NCI-H2171 (cell line): ENCODE measurements around the gene OPA1.

Experiments
- DNase-seq: peaks from one replicate; lab custom pipeline; 2025; lab: John Stamatoyannopoulos, UW

Gene OPA1

DNA sequence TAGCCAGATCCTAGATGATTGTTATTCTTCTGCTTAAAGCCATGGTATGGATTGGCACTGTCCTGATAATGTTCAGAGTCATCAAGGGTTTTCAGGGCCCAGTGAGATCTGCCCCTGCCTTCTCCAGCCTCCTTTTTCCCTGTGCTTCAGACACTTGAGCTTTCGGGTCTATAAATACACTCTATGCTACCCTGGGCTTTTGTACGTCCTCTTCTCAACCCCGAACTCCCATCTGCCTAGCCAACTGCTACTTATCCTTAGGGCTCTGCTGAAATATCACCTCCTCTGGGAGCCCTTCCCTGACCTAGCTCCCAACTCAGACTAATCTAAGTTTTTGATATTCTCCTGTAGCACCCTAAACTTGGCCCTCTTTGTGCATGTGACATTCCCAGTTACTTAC lies 115.3 kb downstream of the OPA1 start:
- DNase-seq: no peak

DNA sequence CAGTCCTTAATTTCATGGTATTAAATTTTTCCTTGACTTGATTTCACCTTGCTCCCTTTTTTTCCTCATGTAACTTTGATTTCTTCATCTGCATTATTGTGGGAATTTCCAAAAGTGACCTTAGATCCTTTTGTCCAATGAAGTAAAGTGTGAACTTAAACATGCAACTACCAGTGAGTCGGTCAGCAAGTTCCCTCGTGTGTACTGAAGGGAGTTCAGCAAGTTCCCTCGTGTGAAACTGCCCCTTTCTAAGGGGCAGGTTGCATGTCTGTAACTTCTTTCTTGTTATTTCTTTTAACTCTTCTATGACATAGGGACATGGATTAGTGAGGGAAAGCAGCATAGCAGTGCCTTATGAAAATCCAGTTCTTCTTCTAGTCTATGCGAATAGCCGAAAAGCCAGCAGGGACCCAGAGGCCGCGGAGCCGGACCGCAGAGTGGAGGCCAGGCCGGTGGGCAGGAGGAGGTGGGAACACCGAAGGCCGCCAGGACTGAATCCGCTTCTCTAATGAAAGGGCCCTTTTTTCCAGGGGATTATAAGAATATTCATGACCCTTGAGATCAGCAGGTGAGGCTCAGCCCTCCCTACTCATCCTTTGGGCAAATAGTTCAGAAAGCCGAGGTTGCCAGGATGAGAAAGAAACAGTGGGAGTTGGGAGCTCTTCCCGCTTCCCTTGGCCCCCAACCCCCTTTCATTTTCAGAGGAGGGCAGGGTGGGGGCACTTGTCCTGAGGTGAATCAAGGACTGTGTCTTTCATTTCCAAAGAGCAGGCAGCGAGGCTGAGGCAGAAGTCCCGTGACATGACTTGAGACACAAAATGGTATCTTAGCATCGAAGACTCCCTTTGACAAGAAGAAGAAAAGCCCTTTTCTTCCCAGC lies 117.5 kb downstream of the OPA1 start:
- DNase-seq: no peak

DNA sequence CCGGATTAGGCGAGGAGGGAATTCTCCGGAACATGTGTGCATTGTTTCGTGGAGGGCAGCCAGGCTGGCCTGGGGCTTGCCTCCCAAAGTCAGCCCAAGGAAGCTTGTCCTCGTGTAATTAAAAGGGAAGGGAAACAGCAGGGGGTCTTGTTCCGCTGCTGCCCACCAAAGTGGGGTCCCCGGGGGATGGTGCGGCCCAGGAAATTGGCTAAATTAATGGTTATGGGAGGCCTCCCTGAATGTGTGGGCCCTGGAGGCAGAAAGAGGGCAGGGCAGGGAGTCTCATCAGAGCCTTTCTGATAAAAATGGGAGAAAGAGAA lies 118.1 kb downstream of the OPA1 start:
- DNase-seq: no peak

DNA sequence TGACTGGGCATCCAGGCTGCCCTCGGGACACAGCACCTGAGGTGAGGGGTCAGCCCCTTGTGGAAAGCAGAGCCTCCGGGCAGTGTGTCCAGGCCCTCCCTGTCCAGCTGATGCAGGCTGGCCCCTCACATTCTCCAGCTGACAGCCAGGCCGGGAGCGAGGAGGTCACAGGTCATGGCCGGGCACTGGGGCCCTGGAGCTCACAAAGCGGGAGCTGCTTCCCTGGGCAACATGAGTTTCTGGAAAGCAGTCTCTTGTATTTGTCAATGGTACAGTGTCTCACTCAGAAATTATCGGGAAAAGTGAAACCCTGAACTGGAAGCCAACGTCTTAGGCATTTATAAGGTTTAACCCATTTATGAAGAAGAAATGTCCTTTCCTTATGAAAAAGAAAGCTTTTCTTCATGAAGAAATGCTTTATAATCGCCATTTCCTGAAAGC lies 118.5 kb downstream of the OPA1 start:
- no peak for DNase-seq

DNA sequence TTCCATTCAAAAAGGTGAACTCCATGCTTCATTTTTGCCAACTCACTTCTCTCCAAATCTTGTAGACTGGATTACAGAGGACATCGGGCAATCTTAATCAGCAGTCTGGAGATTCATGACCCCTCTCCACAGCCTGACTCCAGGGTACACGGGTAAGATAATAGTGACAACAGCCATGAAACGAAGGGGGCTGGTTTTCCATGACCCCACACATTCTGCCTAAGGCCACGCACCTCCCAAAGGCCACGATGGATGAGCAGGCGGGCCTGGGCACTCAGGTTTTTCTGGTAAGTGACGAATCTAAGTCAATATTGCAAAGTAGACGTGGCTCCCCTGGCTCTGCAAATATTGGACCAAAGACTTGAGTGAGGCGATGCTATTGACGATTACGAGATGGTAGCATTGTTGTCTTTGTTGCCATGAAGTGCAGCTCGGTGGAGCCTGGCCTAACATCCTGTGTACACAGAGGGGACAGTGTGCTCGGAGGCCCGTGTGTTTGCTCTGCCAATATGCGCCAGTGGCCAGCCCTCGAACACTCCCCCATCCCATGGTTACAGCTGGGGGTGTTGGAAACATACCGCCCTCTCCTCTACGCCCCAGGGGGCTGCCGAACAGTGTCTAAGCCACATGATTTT lies 119.1 kb downstream of the OPA1 start:
- no peak for DNase-seq

DNA sequence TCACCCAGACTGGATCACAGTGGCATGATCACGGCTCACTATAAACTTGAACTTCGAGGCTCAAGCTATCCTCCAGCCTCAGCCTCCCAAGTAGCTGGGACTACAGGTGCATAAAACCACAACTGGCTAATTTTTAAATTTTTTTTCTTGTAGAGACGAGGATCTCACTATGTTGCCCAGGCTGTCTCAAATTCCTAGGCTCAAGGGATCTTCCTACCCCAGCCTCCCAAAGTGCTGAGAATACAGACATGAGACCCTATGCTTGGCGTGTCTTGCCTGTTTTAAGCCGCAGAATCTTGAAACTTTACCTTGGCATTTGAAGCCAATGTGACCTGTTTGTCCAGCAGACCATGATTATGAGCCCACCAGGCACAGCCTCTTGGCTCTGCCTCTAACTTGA lies 119.9 kb downstream of the OPA1 start:
- DNase-seq: no peak

DNA sequence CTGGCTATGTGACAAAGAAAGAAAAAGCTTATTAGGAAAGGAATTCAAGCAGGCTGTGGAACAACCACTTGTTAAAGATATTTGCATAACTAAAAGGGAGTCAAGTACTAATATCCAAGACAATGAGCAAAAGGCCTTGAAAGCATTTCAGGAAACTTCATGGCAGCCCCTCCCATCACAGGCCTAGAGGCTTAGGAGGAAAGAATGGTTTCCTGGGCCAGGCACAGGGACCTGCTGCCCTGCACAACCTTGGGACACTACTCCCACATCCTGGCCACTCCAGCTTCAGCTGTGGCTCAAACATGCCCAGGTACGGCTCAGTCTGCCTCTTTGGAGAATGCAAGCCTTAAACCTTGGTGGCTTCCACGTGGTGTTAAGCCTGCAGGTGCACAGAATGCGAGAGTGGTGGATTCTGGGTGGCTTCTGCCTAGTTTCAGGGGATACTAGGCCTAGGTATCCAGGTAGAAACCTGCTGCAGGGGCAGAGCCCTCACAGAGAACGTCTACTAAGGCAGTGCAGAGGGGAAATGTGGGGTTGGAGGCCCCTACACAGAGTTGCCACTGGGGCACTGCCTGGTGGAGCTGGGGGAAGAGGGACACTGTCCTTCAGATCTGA lies 121.6 kb downstream of the OPA1 start:
- no peak for DNase-seq

DNA sequence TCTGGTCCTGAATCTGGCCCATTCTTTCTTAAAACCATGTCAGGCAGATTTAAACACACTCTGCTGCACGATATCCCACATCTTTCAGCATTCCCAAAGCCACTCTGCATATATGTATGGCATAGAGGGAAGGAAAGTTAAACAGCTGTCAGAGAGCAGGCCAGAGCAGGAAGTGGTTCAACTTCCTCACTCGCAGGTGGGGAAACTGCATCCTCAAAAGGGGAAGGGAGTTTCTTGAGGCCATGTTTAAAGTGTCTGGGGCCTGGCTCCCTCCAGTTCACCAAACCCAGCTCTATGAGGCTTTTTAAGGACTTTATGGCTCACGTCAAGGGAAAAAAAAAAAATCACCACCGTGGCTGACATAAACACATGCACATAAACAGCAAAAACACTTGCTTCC lies 123.1 kb downstream of the OPA1 start:
- no peak for DNase-seq

DNA sequence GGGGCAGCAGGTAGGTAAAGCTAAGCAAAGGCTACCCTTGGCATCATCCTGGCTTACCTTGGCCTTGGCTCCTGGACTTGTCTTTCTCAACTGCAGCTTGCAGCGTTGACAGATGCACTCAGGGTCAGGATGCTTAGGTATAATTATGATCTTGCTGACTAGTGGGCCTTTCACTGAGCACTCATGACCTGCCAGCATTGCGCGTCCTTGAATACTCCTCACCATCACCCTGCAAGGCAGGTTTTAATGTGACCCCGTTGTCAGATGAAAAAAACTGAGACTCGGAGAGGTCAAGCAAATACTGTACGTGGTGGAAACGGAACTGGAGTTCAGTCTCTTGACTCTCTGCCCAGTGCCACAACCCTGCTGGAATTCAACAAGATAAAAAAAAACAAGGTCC lies 126.7 kb downstream of the OPA1 start:
- DNase-seq: no peak

DNA sequence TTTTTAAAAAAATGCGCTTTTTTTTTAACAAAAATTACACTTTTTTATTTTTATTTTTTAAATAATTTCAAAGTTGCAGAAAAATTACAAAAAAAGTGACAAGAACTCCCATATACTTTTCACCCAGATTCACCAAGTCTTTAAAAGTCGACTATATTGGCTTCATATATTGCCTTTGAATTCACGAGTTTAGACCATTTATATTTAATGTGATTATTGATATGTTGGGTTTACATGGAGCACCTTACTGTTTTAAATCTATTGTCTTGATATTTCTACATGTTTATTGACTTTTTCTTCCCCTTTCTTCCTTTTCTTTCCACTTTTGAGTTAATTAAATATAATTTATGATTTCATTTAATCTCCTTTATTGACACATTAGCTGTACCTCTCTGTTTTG lies 127.2 kb downstream of the OPA1 start:
- no peak for DNase-seq

DNA sequence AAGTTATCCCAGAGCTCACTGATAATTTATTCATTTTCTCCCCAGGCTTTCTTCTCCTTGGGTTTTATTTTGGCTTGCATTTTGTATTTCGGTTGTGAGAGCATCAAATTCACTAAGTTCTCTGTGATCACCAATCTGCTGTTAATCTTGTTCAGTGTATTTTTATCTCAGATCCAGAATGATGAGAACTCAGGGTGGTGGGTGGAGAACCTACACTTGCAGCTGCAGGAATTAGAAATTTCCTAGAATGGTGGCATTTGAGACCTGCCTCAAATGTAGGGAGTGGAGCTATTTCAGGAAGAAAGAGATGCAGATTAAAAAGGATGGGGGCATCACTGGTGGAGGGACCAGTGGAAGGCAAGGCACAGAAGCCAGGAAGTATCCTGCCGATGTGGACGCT lies 129.6 kb downstream of the OPA1 start:
- no peak for DNase-seq

DNA sequence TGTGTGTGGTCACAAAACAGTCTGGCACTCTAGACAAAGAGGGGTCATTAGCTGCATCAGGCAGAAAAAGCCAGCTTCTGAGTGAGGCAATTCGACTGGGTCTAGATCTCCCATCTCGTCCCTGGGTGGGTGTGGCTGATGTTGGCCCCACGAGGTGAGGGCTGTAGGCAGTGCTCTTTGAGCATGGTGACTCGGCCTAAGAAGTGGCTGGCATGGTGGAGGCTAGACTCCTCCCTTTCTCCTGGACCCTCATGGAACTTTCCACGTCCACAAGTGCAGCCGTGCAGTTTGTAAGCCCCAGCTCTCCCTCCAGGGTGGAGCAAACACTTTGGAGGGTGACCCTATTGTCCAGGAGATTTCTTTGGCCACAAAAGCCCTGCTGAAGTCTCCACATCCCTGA lies 134.1 kb downstream of the OPA1 start:
- no peak for DNase-seq

DNA sequence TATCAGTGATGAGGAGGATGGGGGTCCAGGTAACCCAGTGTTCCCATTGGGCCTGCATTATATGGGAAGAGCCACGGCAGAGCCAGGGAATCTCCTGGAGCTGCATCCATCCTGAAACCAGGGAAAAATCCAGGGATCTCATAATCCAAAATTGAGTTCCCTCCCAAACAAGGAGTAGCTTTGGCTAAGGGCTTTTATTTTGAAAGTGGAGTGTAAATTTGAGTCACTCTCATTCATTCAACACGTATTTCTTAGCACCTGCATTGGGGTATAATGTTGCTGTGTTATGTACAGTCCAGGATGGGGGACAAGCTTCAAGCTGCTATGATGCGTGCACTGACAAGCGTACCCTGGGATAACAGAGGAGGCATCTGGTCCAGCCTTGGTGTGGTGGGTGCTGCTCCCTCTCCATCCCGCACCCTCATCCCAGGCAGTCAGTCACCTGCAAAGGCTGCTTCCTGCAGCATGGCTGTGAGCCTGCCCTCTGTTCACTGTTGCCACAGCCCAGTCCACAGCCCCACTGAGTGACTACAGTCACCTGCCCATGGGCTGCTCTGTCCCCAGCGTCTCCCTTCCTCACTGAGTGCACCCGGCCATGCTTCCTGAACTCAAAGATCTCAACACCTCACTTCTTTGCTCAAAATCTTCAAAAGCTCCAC lies 135.6 kb downstream of the OPA1 start:
- DNase-seq: no peak

DNA sequence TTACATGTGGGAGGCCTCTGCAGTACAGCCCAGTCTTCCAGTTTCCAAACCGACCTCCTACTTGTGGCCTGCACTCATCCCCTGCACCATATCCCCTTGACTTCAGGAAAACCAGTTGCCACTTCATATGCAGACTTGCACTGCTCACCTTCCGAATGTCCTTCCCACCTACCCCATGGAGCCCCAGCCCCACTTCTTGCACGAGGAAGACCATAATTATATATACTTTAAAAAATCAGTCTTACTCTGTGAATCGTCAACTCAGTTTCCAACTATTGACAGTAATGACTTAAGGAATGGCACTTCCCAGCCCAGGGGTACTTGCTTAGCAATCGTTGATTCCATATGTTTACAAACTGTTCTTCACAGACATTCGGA lies 136.1 kb downstream of the OPA1 start:
- DNase-seq: no peak

DNA sequence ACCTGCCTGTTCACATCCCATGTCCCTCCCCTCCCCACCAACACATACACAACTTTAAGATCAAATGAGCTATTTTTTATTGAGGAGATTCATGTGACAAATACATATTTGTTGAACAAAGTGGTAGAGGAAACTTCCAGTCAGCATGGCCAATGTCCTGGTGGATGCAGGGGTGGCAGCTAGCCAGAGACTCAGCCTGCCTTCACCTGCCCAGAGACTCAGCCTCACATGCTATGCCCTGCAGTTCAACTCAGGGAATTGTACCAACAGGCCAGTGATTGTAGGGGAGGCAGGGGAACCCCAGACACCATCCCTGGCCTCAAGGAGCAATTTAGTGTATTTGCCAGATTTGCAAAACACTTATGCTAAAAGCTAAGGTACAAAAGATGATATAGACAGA lies 136.6 kb downstream of the OPA1 start:
- no peak for DNase-seq

DNA sequence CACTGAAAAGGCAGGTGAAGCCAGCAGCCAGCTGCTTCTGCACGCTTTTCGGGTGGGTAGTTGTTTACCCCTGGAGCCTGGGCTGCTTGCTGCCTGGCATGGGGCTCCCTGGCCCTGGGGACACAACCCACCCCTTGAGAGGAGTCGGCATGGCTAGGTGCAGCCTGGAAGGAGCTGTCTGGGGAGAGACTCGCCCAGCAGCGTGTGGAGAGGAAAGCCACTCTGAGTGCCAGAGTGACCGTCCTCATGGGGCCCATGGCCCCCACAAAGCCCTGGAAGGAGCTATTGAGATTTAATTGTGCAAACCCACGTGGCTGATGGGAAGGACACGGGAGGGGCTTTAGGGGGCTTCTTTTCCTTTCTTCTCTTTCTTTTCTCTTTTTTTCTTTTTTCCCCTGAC lies 137.5 kb downstream of the OPA1 start:
- DNase-seq: no peak

DNA sequence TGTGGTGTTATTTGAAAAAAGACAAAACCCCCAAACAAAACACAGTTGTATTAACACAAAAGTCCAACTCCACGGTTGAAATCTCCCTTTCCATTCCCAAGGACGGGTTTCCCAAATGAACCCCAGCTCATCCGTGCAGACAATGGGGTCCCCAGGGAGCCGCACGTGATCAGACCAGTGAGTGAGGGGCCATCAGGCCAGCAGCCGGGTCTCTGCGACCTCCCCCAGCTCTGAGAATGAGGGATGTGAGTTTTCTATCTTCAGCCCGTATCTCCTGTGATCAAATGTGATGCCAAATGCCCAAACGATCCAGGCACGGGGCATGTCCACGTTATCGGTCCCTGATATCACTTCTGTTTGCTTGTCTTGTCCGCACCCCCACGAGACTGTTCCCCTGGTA lies 138.0 kb downstream of the OPA1 start:
- DNase-seq: no peak

DNA sequence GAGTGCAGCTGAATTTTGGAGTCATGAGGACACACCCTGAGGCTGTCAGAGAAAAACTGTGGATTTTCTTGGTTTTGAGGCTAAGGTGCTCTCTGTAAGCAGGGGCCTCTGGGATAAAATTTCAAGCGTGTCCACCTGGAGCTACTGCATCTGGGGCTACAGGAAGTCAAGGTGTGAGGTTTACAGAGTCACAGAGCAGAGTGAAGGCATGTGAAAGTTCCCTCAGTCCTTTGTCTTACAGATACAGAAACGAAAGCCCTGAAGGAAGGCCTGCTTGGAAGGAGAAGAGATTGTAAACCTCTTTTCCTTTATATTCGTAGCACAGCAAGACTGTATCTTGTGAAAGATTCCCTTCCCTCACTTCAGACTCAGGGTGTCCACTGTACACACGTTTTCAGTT lies 138.6 kb downstream of the OPA1 start:
- no peak for DNase-seq

DNA sequence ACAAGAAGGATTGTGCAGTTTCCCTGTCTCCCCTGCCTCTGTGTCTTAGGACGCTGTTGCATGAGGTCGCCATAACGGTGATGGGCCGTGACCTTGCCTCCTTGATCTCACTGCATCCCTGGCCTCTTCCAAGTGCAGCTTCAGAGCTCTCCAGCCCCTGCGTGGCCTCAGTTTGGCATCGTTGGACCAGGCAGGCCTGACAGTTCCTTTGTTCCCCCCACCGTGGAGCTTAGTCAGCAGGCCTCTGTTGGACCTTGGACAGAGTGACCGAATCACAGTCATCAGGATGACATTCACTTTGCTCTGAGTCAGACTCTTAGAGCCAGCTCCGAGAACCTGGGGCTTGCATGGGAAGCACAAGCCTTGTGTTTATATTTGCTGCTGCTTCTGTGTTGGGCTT lies 139.4 kb downstream of the OPA1 start:
- no peak for DNase-seq

DNA sequence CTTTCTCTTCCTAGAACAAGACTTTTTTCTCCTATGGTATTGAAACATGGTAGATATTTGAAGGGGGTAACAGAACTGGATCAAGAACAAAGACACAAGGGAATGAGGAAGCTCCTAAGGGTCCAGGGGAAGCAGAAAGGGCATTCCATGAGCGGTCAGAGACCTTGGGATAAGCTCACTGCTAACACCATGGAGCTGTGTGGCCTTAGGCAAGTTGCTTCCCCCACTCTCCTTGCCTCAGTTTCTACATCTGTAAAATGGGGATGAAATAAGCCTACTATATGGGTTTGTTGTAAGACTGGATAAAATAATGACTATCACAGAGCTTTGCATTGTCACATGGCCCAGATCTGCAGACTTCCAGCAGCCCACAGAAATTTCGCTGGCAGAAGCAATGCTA lies 139.8 kb downstream of the OPA1 start:
- DNase-seq: no peak

DNA sequence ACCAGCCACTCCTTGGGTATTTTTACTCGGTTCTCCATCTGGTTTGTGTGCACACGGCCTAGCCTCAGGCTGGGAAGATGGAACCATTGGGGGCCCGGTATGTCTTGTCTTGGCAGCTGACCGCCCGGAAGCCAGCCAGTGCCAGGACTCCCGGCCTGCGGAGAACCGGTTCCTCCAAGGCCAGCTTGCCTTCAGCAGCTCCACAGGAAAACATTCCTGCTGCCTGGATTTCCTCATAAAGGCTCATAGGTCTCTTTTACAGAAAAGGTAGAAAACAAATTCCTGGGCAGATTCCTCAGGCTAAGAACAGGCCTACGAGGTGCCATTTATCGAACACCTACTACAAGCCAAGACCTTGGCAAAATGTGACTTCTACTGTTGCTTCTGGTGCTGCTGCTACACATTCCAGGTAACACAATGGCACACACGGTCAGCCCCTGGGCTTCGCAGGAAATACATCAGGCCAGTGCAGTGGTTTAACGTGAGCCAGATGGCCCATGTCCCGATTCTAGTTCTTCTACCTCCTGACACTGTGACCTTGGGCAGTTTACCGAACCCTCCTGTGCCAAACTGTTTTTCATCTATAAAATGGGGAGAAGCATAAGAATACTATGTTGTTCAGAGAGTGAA lies 141.8 kb downstream of the OPA1 start:
- no peak for DNase-seq

DNA sequence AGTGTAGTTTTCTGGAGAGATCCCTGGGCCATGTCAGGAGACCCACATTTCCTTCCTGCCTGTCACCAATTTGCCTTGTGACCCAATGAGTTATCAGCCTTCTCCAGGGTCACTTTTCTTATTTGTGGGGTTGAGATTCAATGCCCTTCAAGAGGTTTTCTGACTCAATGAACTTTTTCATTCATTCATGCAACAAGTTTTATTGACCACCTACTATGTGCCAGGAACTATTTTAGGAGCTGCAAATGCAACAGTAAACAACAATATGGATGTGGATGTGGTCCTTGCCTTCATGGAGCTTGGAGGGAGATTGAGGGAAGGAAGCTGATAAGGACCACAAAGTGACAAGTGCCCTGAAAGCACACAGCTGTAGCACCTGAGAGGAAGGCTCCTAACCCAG lies 142.8 kb downstream of the OPA1 start:
- DNase-seq: no peak

DNA sequence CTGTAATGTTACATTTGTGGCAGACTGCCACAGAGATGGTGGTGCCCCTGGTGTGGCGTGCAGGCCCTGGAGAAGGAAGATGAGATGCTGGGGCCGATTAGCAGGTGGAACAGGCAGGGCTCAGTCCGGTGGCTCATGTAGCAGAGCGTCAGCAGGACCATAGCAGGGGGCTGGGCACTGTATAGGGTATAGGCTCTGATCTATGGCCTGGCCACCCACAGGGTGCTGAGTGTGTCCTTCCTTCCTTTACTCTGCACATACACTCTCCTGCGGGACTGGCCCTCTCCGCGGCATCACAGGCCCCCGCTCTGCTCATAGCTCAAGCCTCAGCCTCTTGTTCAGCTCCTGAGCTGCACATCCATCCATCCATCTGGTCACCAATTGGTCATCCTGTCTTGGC lies 143.6 kb downstream of the OPA1 start:
- no peak for DNase-seq
